Vagina (tissue), 2 donors: ENCODE results near the gene ANGPTL4.
"Not testable (repeated sequence)": the region's sequence is repeated elsewhere in the genome, so short reads cannot be mapped to it uniquely, and the experiment has no call there.

Source experiments
- POLR2AphosphoS5 ChIP-seq, 2 donors: sonication (generic); formaldehyde crosslinking; IDR thresholded peaks; one replicate each; pipeline ENCODE4 v1.9.0; 2017; ENCODE audit warnings: antibody characterized with exemption in 2 of 2, mild to moderate bottlenecking in 2 of 2, low read depth in 1 of 2; ENCODE audit not compliant: insufficient read depth in 1 of 2
- TF ChIP-seq, protein P1 (sequence below), 3 experiments: fragments of 450-650 bp in 2 of 3; fragments of 200-600 bp in 1 of 3; sonication (generic) in 1 of 3; IDR thresholded peaks; one replicate each; pipeline ENCODE4 v1.5.1; 2017 to 2019; ENCODE audit warnings: antibody characterized with exemption in 3 of 3, mild to moderate bottlenecking in 2 of 3, moderate library complexity in 2 of 3

DNA sequence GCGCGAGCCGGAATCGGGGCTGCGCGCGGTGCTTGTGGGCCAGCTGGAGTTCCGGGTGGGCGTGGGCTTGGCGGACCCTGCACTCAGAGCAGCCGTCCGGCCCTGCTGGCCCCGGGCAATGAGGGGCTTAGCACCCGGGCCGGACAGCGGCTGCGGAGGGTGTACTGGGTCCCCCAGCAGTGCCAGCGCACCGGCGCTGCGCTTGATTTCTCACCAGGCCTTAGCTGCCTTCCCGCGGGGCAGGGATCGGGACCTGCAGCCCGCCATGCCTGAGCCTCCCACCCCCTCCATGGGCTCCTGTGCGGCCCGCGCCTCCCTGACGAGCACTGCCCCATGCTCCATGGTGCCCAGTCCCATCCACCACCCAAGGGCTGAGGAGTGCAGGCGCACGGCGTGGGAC is 11.8 kb downstream of the ANGPTL4 start:
- not testable (repeated sequence) for TF ChIP-seq POLR2AphosphoS5 (IDR thresholded peaks at IDR 0.05; ENCODE audit: insufficient read depth in 1 of 2, low read depth in 1 of 2)
- TF ChIP-seq, protein P1, sequence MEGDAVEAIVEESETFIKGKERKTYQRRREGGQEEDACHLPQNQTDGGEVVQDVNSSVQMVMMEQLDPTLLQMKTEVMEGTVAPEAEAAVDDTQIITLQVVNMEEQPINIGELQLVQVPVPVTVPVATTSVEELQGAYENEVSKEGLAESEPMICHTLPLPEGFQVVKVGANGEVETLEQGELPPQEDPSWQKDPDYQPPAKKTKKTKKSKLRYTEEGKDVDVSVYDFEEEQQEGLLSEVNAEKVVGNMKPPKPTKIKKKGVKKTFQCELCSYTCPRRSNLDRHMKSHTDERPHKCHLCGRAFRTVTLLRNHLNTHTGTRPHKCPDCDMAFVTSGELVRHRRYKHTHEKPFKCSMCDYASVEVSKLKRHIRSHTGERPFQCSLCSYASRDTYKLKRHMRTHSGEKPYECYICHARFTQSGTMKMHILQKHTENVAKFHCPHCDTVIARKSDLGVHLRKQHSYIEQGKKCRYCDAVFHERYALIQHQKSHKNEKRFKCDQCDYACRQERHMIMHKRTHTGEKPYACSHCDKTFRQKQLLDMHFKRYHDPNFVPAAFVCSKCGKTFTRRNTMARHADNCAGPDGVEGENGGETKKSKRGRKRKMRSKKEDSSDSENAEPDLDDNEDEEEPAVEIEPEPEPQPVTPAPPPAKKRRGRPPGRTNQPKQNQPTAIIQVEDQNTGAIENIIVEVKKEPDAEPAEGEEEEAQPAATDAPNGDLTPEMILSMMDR (IDR thresholded peaks at IDR 0.05), result not testable (repeated sequence)
